Neuron (in vitro differentiated cells): ENCODE results near the gene LRRC4B.
"Not testable (repeated sequence)": the region's sequence is repeated elsewhere in the genome, so short reads cannot be mapped to it uniquely, and the experiment has no call there.

Experiments
- H2AFZ ChIP-seq: one replicate; pipeline ENCODE4 v1.6.1; 2013; ENCODE audit warnings: low read depth, mild to moderate bottlenecking, inconsistent platforms, low read length, moderate library complexity
- H3K27me3 ChIP-seq: one replicate; pipeline ENCODE4 v1.6.1; 2013; ENCODE audit warnings: low read length; ENCODE audit not compliant: insufficient read depth
- H3K36me3 ChIP-seq: one replicate; pipeline ENCODE4 v1.6.1; 2013; ENCODE audit warnings: low read length; ENCODE audit not compliant: insufficient read depth
- H3K4me1 ChIP-seq: one replicate; pipeline ENCODE4 v1.6.1; 2013; ENCODE audit warnings: low read length; ENCODE audit not compliant: insufficient read depth
- H3K4me3 ChIP-seq: 2 replicates; pipeline ENCODE4 v1.5.1; 2013; ENCODE audit warnings: mild to moderate bottlenecking, low read length, moderate library complexity
- H3K9me3 ChIP-seq: one replicate; pipeline ENCODE4 v1.6.1; 2013; ENCODE audit warnings: low read length

The LRRC4B gene, protein sequence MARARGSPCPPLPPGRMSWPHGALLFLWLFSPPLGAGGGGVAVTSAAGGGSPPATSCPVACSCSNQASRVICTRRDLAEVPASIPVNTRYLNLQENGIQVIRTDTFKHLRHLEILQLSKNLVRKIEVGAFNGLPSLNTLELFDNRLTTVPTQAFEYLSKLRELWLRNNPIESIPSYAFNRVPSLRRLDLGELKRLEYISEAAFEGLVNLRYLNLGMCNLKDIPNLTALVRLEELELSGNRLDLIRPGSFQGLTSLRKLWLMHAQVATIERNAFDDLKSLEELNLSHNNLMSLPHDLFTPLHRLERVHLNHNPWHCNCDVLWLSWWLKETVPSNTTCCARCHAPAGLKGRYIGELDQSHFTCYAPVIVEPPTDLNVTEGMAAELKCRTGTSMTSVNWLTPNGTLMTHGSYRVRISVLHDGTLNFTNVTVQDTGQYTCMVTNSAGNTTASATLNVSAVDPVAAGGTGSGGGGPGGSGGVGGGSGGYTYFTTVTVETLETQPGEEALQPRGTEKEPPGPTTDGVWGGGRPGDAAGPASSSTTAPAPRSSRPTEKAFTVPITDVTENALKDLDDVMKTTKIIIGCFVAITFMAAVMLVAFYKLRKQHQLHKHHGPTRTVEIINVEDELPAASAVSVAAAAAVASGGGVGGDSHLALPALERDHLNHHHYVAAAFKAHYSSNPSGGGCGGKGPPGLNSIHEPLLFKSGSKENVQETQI

GRCh38 chr19:50567882-50568727 is at the start of gene LRRC4B:
LRRC4B (minus strand) TSS chr19:50568435; CDS start chr19:50548838, 19,597 bp downstream.
- H2AFZ ChIP-seq = no peak within 1 kb of the TSS
- H3K4me1 ChIP-seq = peaks cover 36% of the 10 kb centered on the region
- peak within 1 kb of the TSS; percentile 73 for H3K4me3 ChIP-seq
- H3K9me3 ChIP-seq = peaks cover 2% of the 10 kb centered on the region
- peaks cover 10% of the 10 kb centered on the region for H3K36me3 ChIP-seq
- no peaks in the 10 kb centered on the region for H3K27me3 ChIP-seq

DNA sequence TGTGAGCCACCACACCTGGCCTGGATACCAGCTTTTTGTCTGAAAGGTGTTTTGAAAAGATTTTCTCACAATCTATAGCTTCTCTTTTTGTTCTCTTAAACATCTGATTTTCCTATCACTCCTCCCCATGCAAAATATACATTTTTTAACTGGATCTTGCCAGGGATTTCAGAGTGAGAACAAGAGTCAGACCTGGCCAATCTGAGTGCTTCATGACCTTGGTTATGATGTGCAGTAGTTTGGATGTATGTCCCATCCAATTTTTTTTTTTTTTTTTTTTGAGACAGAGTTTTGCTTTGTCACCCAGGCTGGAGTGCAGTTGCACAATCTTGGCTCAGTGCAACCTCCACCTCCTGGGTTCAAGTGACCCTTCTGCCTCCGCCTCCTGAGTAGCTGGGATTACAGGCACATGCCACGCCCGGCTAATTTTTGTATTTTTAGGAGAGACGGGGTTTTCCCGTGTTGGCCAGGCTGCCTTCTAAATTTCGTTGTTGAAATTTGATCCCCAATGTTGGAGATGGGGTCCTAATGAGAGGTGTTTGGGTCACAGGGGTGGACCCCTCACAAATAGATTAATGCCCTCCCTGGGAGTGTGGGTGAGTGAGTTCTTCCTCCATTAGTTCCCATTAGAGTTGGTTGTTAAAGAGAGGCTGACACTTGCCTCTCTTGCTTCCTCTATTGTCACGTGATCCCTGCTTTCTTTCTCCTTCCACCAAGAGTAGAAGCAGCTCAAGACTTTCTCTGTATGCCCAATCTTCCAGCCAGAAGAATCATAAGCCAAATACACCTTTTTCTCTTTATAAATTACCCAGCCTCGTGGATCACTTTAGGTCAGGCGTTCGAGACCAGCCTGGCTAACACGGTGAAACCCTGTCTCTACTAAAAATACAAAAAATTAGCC is 44.5 kb upstream of the LRRC4B start:
- H3K27me3 ChIP-seq, H3K9me3 ChIP-seq, H3K4me3 ChIP-seq, H3K36me3 ChIP-seq, H2AFZ ChIP-seq, H3K4me1 ChIP-seq: not testable (repeated sequence)

DNA sequence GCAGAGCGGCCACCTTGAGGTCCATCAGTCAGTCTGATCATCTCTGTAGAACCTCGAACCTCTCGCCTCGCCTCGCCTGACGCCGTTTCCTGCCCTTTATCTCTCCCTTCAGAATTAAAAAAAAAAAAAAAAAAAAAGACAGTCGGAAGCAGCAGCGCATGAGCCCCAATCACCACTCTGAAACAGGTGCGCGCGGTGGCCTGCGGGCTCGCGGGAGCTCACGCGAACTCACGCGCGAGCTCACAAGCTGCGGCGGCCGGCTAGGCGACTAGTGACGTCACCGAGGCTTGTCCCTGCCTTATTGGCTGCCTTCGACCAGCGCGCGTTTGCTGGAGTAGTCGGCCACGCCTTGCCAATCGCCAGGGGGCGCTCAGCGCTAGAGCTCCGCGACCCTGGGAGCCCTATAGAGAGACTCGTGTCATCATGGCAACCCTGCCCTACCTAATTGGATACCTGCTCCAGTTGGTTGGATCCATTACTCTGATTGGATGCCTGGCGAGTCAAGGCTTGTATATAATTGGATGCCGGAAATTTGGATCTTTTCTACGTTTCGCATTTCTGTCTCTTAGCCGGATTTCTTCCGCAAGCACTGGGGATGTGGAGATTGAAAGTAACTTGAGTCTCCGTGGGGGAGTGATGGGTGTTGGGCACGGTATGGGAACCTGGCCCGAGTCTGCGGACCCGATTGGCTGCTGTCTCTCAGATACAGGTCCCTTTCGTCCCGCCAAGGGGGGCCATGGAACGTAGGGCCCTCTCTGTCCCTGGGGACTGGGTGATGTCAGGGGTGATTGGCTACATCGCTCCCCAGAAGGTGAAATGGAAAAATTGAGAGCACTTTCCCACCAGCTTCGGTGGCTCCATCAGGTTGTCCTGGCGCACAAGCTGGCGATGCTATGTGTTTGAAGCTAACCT is 39.9 kb upstream of the LRRC4B start:
- Histone ChIP-seq H3K4me1 (no peaks in the 10 kb centered on the region), H3K9me3 (peaks cover 6% of the 10 kb centered on the region), H3K4me3 (peak overlapping the region; percentile 13), H3K27me3 (no peaks in the 10 kb centered on the region), H3K36me3 (no peaks in the 10 kb centered on the region), H2AFZ (no peak overlapping the region)

DNA sequence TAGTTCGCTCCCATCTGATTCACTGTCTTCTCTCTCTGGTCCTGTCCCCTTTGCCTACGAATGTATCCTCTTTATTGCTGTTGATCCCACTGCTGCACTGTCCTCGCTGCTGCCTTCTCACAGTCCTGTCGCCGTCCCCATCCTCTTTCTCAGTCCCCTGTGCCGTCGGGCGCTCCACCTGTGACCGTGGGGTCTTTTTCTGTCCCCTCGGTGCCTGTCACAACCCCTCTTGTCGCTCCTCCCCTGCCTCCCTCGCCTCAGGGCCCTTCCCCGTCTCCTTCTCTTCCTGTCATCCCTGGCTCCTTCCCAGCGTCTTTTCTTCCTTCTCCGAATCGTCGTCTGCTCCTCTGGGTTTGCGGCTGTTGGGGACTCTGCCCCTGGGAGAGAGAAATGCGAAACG is 39.2 kb upstream of the LRRC4B start:
- no peaks in the 10 kb centered on the region for H3K27me3 ChIP-seq
- H3K9me3 ChIP-seq = peaks cover 6% of the 10 kb centered on the region
- no peak overlapping the region for H3K4me3 ChIP-seq
- no peaks in the 10 kb centered on the region for H3K36me3 ChIP-seq
- H2AFZ ChIP-seq = no peak overlapping the region
- no peaks in the 10 kb centered on the region for H3K4me1 ChIP-seq

GRCh38 chr19:50606059-50606836 is 38.0 kb upstream of the LRRC4B start:
- not testable (repeated sequence) for H3K9me3 ChIP-seq, H3K4me3 ChIP-seq, H3K4me1 ChIP-seq, H3K27me3 ChIP-seq, H2AFZ ChIP-seq, H3K36me3 ChIP-seq

- not testable (repeated sequence) for H3K4me3 ChIP-seq, H3K9me3 ChIP-seq, H3K36me3 ChIP-seq, H3K27me3 ChIP-seq, H3K4me1 ChIP-seq, H2AFZ ChIP-seq
Measured at GRCh38 chr19:50604264-50605073, 36.2 kb upstream of the LRRC4B start.

DNA sequence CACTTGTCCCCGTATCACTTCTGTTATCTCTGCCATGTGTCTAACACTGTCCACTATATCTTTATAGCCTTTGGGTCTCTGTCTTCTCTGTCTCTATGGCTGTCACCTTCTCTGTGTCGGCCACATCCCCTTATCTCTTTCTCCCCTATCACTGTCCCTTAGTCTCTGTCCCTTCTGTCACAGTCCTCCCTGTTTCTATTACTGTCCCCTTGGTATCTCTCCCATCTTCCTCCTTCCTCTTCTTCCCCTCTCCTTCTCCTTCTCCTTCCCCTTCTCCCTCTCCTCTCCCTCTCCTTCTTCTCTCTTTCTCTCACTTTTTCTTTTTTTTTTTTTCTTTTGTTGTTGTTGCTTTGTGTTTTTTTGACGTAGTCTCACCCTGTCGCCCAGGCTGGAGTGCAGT is 34.7 kb upstream of the LRRC4B start:
- Histone ChIP-seq H3K27me3 (peaks cover 4% of the 10 kb centered on the region), H3K9me3 (peaks cover 6% of the 10 kb centered on the region), H3K4me1 (no peaks in the 10 kb centered on the region), H2AFZ (no peak overlapping the region), H3K4me3 (no peak overlapping the region), H3K36me3 (no peaks in the 10 kb centered on the region)

GRCh38 chr19:50602496-50602895 is 34.3 kb upstream of the LRRC4B start:
- Histone ChIP-seq H3K4me1 (no peaks in the 10 kb centered on the region), H3K4me3 (no peak overlapping the region), H3K27me3 (peaks cover 4% of the 10 kb centered on the region), H3K9me3 (peaks cover 6% of the 10 kb centered on the region), H3K36me3 (no peaks in the 10 kb centered on the region), H2AFZ (no peak overlapping the region)

DNA sequence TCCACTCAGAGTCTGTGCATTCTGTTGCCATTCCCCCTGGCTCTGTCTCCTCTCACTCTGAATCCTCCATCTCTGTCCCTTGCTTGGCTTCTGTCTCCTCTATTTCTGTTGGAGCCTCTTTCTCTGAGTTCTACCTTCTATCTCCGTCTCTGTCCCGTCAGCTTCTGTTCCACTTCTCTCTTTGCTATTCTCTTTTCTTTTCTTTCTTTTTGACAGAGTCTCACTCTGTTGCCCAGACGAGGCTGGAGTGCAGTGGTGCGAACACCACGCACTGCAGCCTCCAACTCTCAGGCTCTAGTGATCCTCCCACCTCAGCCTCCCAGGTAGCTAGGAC is 33.8 kb upstream of the LRRC4B start:
- Histone ChIP-seq H3K9me3 (peaks cover 6% of the 10 kb centered on the region), H3K36me3 (no peaks in the 10 kb centered on the region), H3K4me3 (no peak overlapping the region)

GRCh38 chr19:50601407-50602088 is 33.3 kb upstream of the LRRC4B start:
- Histone ChIP-seq H3K4me1 (no peaks in the 10 kb centered on the region), H3K9me3 (peaks cover 5% of the 10 kb centered on the region), H3K27me3 (peaks cover 4% of the 10 kb centered on the region), H3K4me3 (no peak overlapping the region), H3K36me3 (no peaks in the 10 kb centered on the region), H2AFZ (no peak overlapping the region)

More for the DNA sequence above, 33.8 kb upstream of the LRRC4B start:
- no peak overlapping the region for H2AFZ ChIP-seq
- H3K27me3 ChIP-seq = peaks cover 4% of the 10 kb centered on the region
- no peaks in the 10 kb centered on the region for H3K4me1 ChIP-seq
